ENCODE results near the gene GDF15. TPM values are rescaled to one million over a fixed set of nuclear protein-coding genes. Genes with fewer than 3 reads are reported as not detected.
A peak's percentile ranks its signal among the peaks of the same experiment; 100 is the strongest.
"Not testable (repeated sequence)": the region's sequence is repeated elsewhere in the genome, so short reads cannot be mapped to it uniquely, and the experiment has no call there.

Gene GDF15
- polyA plus RNA-seq, 1 donor, result 20.3 TPM

GRCh38 chr19:18362934-18363542, 22.9 kb upstream of the GDF15 start:
- H3K27me3 ChIP-seq (ENCODE audit: control insufficient read depth, insufficient read depth, low read length), result no peaks in the 10 kb centered on the region
- H3K9me3 ChIP-seq (ENCODE audit: control insufficient read depth, low read depth, low read length), result no peaks in the 10 kb centered on the region
- peaks cover 31% of the 10 kb centered on the region for H3K4me1 ChIP-seq (ENCODE audit: control insufficient read depth, insufficient read depth, low read length)
- DNase-seq, result no peak
- H3K27ac ChIP-seq (ENCODE audit: low read length), result peak overlapping the region; percentile 94
- peaks cover 71% of the 10 kb centered on the region for H3K36me3 ChIP-seq (ENCODE audit: control insufficient read depth, insufficient read depth, low read length)
- no peak overlapping the region for H3K4me3 ChIP-seq (ENCODE audit: low read length)
- WGBS (ENCODE audit: insufficient coverage, low lambda C conversion rate), result no CpG with 5 or more reads among the region's 17 CpGs

GRCh38 chr19:18363787-18364186, 22.2 kb upstream of the GDF15 start:
- Histone ChIP-seq H3K27ac (ENCODE audit: low read length) (peak overlapping the region; percentile 94), H3K36me3 (ENCODE audit: control insufficient read depth, insufficient read depth, low read length) (peaks cover 65% of the 10 kb centered on the region), H3K4me3 (ENCODE audit: low read length) (no peak overlapping the region), H3K27me3 (ENCODE audit: control insufficient read depth, insufficient read depth, low read length) (no peaks in the 10 kb centered on the region), H3K9me3 (ENCODE audit: control insufficient read depth, low read depth, low read length) (no peaks in the 10 kb centered on the region), H3K4me1 (ENCODE audit: control insufficient read depth, insufficient read depth, low read length) (peaks cover 36% of the 10 kb centered on the region)
- WGBS (ENCODE audit: insufficient coverage, low lambda C conversion rate), result 86% methylated on average over 2 of the region's 6 CpGs
- no peak for DNase-seq

- Histone ChIP-seq H3K4me1 (ENCODE audit: control insufficient read depth, insufficient read depth, low read length) (peaks cover 37% of the 10 kb centered on the region), H3K36me3 (ENCODE audit: control insufficient read depth, insufficient read depth, low read length) (peaks cover 64% of the 10 kb centered on the region), H3K27ac (ENCODE audit: low read length) (peak overlapping the region; percentile 94)
- not testable (repeated sequence) for H3K4me3 ChIP-seq (ENCODE audit: low read length); H3K9me3 ChIP-seq (ENCODE audit: control insufficient read depth, low read depth, low read length); DNase-seq; H3K27me3 ChIP-seq (ENCODE audit: control insufficient read depth, insufficient read depth, low read length)
- no CpG with 5 or more reads among the region's 11 CpGs for WGBS (ENCODE audit: insufficient coverage, low lambda C conversion rate)
These were observed 21.6 kb upstream of the GDF15 start for GRCh38 chr19:18364277-18364825.

- Histone ChIP-seq H3K27me3 (ENCODE audit: control insufficient read depth, insufficient read depth, low read length) (no peaks in the 10 kb centered on the region), H3K4me1 (ENCODE audit: control insufficient read depth, insufficient read depth, low read length) (peaks cover 37% of the 10 kb centered on the region), H3K9me3 (ENCODE audit: control insufficient read depth, low read depth, low read length) (no peaks in the 10 kb centered on the region), H3K4me3 (ENCODE audit: low read length) (no peak overlapping the region), H3K27ac (ENCODE audit: low read length) (peak overlapping the region; percentile 94), H3K36me3 (ENCODE audit: control insufficient read depth, insufficient read depth, low read length) (peaks cover 59% of the 10 kb centered on the region)
- DNase-seq, result peak; percentile 94 to 97
- no CpG with 5 or more reads among the region's 15 CpGs for WGBS (ENCODE audit: insufficient coverage, low lambda C conversion rate)
These were observed 21.0 kb upstream of the GDF15 start for GRCh38 chr19:18364826-18365528.

- no peaks in the 10 kb centered on the region for H3K27me3 ChIP-seq (ENCODE audit: control insufficient read depth, insufficient read depth, low read length)
- no peak for DNase-seq
- peak overlapping the region; percentile 94 for H3K27ac ChIP-seq (ENCODE audit: low read length)
- H3K36me3 ChIP-seq (ENCODE audit: control insufficient read depth, insufficient read depth, low read length), result peaks cover 53% of the 10 kb centered on the region
- peaks cover 37% of the 10 kb centered on the region for H3K4me1 ChIP-seq (ENCODE audit: control insufficient read depth, insufficient read depth, low read length)
- no peaks in the 10 kb centered on the region for H3K9me3 ChIP-seq (ENCODE audit: control insufficient read depth, low read depth, low read length)
- H3K4me3 ChIP-seq (ENCODE audit: low read length), result no peak overlapping the region
- 86% methylated on average over 1 of the region's 2 CpGs for whole genome bisulfite sequencing (ENCODE audit: insufficient coverage, low lambda C conversion rate)
These were observed 19.9 kb upstream of the GDF15 start for GRCh38 chr19:18366021-18366435.

- peak in 1 of 2 donors; percentile 43 for DNase-seq
- peaks cover 45% of the 10 kb centered on the region for H3K4me1 ChIP-seq (ENCODE audit: control insufficient read depth, insufficient read depth, low read length)
- no peaks in the 10 kb centered on the region for H3K27me3 ChIP-seq (ENCODE audit: control insufficient read depth, insufficient read depth, low read length)
- no peaks in the 10 kb centered on the region for H3K9me3 ChIP-seq (ENCODE audit: control insufficient read depth, low read depth, low read length)
- H3K36me3 ChIP-seq (ENCODE audit: control insufficient read depth, insufficient read depth, low read length), result peaks cover 26% of the 10 kb centered on the region
- no peak overlapping the region for H3K4me3 ChIP-seq (ENCODE audit: low read length)
- peak overlapping the region; percentile 28 for H3K27ac ChIP-seq (ENCODE audit: low read length)
- WGBS (ENCODE audit: insufficient coverage, low lambda C conversion rate), result no CpG with 5 or more reads among the region's 15 CpGs
These were observed 17.3 kb upstream of the GDF15 start for GRCh38 chr19:18368504-18369222.

GRCh38 chr19:18373407-18373891, 12.5 kb upstream of the GDF15 start:
- H3K27me3 ChIP-seq (ENCODE audit: control insufficient read depth, insufficient read depth, low read length), result no peaks in the 10 kb centered on the region
- peaks cover 5% of the 10 kb centered on the region for H3K36me3 ChIP-seq (ENCODE audit: control insufficient read depth, insufficient read depth, low read length)
- H3K27ac ChIP-seq (ENCODE audit: low read length), result peak overlapping the region; percentile 93
- peaks cover 50% of the 10 kb centered on the region for H3K4me1 ChIP-seq (ENCODE audit: control insufficient read depth, insufficient read depth, low read length)
- WGBS (ENCODE audit: insufficient coverage, low lambda C conversion rate), result 100% methylated on average over 2 of the region's 4 CpGs
- H3K9me3 ChIP-seq (ENCODE audit: control insufficient read depth, low read depth, low read length), result no peaks in the 10 kb centered on the region
- H3K4me3 ChIP-seq (ENCODE audit: low read length), result no peak overlapping the region
- no peak for DNase-seq

GRCh38 chr19:18373892-18374629, 11.9 kb upstream of the GDF15 start:
- Histone ChIP-seq H3K4me1 (ENCODE audit: control insufficient read depth, insufficient read depth, low read length) (peaks cover 46% of the 10 kb centered on the region), H3K27me3 (ENCODE audit: control insufficient read depth, insufficient read depth, low read length) (no peaks in the 10 kb centered on the region), H3K27ac (ENCODE audit: low read length) (peak overlapping the region; percentile 93), H3K4me3 (ENCODE audit: low read length) (no peak overlapping the region), H3K9me3 (ENCODE audit: control insufficient read depth, low read depth, low read length) (no peaks in the 10 kb centered on the region), H3K36me3 (ENCODE audit: control insufficient read depth, insufficient read depth, low read length) (peaks cover 3% of the 10 kb centered on the region)
- DNase-seq, result peak; percentile 90 to 91
- WGBS (ENCODE audit: insufficient coverage, low lambda C conversion rate), result 83% methylated on average over 1 of the region's 17 CpGs

GRCh38 chr19:18377026-18377425, 8.9 kb upstream of the GDF15 start:
- peak overlapping the region; percentile 59 for H3K27ac ChIP-seq (ENCODE audit: low read length)
- H3K36me3 ChIP-seq (ENCODE audit: control insufficient read depth, insufficient read depth, low read length), result no peaks in the 10 kb centered on the region
- DNase-seq, result peak in 1 of 2 donors; percentile 64
- H3K4me3 ChIP-seq (ENCODE audit: low read length), result no peak overlapping the region
- WGBS (ENCODE audit: insufficient coverage, low lambda C conversion rate), result 20% methylated on average over 1 of the region's 6 CpGs
- H3K27me3 ChIP-seq (ENCODE audit: control insufficient read depth, insufficient read depth, low read length), result no peaks in the 10 kb centered on the region
- H3K4me1 ChIP-seq (ENCODE audit: control insufficient read depth, insufficient read depth, low read length), result peaks cover 52% of the 10 kb centered on the region
- H3K9me3 ChIP-seq (ENCODE audit: control insufficient read depth, low read depth, low read length), result no peaks in the 10 kb centered on the region

Data from large intestine (tissue), 3 donors.